Cardiac muscle cell (in vitro differentiated cells and primary cell): ENCODE data around the gene HMGCLL1. TPM values are rescaled to one million over a fixed set of nuclear protein-coding genes. Genes with fewer than 3 reads are reported as not detected.
A peak's percentile ranks its signal among the peaks of the same experiment; 100 is the strongest.

Source experiments
- DNase-seq, 2 donors: peaks; one replicate each; pipeline versions ENCODE4 v3.0.0 to v3.0.0-alpha.2; 2010 to 2017; ENCODE audit warnings: low read depth in 1 of 2, low spot score in 1 of 2
- H3K27ac ChIP-seq: fragments of 200-600 bp; sonication (generic); 2 replicates; pipeline ENCODE4 v1.5.1; 2016
- H3K27me3 ChIP-seq: fragments of 200-600 bp; sonication (generic); 2 replicates; pipeline ENCODE4 v1.6.0; 2016; ENCODE audit warnings: control low read depth
- H3K36me3 ChIP-seq: fragments of 200-600 bp; sonication (generic); 2 replicates; pipeline ENCODE4 v1.5.1; 2016; ENCODE audit warnings: control low read depth
- H3K4me1 ChIP-seq: fragments of 200-600 bp; sonication (generic); 2 replicates; pipeline ENCODE4 v1.8.1; 2017; ENCODE audit warnings: low read depth, mild to moderate bottlenecking, mixed run types
- H3K4me3 ChIP-seq: fragments of 200-600 bp; sonication (generic); 2 replicates; pipeline ENCODE4 v1.5.1; 2016; ENCODE audit warnings: mild to moderate bottlenecking
- H3K9me3 ChIP-seq: fragments of 200-600 bp; sonication (generic); 2 replicates; pipeline ENCODE4 v1.5.1; 2017; ENCODE audit warnings: low read depth, mild to moderate bottlenecking, control low read depth
- CTCF ChIP-seq: IDR thresholded peaks from 2 replicates; pipeline ENCODE4 v1.5.1; 2012; ENCODE audit warnings: low read depth, mild to moderate bottlenecking, low read length
- polyA plus RNA-seq: library from polyadenylated mRNA; unstranded; fragments of >200 nt; fragmentation: Nextera tagmentation; extraction: Ambion mirVana; gene quantifications from 2 replicates; pipeline ENCODE4 v1.2.1, GENCODE V29; 2016
- total RNA-seq: library from RNA; depleted of rRNA; stranded (reverse); fragments of >200 nt; gene quantifications from 2 replicates; pipeline ENCODE4 v1.2.3, GENCODE V29; 2016

HMGCLL1 gene
- total and polyA plus RNA-seq, 2 experiments from 2014 or later, result 13.6 to 34.0 TPM

DNA sequence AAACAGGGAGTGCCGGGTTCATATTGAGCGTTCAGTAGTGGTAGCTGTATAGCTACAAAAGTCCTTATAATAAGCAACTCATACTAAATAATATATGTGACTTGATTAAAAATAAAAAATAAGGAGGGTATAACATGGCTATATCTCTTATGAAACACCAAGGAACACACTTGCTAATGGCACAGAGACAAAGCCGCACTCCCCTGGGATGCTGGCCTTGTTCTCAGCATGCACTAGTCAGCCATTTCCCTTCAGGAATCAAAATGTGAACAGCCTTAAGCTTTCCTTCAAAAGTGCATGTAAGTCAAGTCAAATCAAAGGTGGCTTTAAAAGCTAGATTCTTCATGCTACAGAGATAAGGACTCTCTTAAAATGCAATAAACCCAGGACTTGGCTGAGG lies 9.4 kb downstream of the HMGCLL1 start:
- Histone ChIP-seq H3K4me1 (peaks cover 32% of the 10 kb centered on the region), H3K9me3 (no peaks in the 10 kb centered on the region), H3K36me3 (no peaks in the 10 kb centered on the region), H3K4me3 (no peak overlapping the region), H3K27ac (peak overlapping the region; percentile 89), H3K27me3 (no peaks in the 10 kb centered on the region)
- DNase-seq, result no peak
- TF ChIP-seq CTCF, result no peak

GRCh38 chr6:55568808-55569439 lies 10.1 kb downstream of the HMGCLL1 start:
- Histone ChIP-seq H3K36me3 (no peaks in the 10 kb centered on the region), H3K27ac (peak overlapping the region; percentile 89), H3K9me3 (no peaks in the 10 kb centered on the region), H3K27me3 (no peaks in the 10 kb centered on the region), H3K4me1 (peaks cover 32% of the 10 kb centered on the region), H3K4me3 (no peak overlapping the region)
- DNase-seq, result peak in 1 of 2 donors; percentile 18
- TF ChIP-seq CTCF, result no peak

DNA sequence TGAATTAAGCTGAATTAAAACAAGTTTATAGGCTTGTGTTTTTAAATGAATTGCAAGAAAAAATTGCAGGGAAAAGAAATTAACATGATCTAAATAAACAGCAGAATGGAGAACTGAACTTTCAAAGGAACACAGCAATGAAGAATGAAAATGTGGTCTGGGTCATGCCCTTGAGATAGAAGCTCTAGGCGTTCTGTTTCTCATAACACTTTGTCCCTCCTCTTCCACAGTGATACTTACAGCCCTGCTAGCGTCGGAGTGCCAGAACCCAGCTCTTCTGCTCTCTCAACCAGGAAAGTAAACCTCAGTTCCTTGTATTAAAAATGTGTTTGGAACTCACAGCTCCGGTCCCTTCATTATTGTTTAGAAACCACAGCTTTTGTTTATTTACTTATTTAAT lies 11.4 kb downstream of the HMGCLL1 start:
- no peaks in the 10 kb centered on the region for H3K27me3 ChIP-seq
- peak in 1 of 2 donors; percentile 61 for DNase-seq
- no peak overlapping the region for H3K4me3 ChIP-seq
- H3K36me3 ChIP-seq, result no peaks in the 10 kb centered on the region
- no peak for TF ChIP-seq CTCF
- peaks cover 32% of the 10 kb centered on the region for H3K4me1 ChIP-seq
- peak overlapping the region; percentile 89 for H3K27ac ChIP-seq
- no peaks in the 10 kb centered on the region for H3K9me3 ChIP-seq

- DNase-seq, result no peak
- no peaks in the 10 kb centered on the region for H3K9me3 ChIP-seq
- H3K4me3 ChIP-seq, result no peak overlapping the region
- H3K4me1 ChIP-seq, result peaks cover 32% of the 10 kb centered on the region
- no peaks in the 10 kb centered on the region for H3K27me3 ChIP-seq
- no peak for TF ChIP-seq CTCF
- no peak overlapping the region for H3K27ac ChIP-seq
- H3K36me3 ChIP-seq, result no peaks in the 10 kb centered on the region
These were observed 12.8 kb downstream of the HMGCLL1 start for GRCh38 chr6:55566036-55566710.

DNA sequence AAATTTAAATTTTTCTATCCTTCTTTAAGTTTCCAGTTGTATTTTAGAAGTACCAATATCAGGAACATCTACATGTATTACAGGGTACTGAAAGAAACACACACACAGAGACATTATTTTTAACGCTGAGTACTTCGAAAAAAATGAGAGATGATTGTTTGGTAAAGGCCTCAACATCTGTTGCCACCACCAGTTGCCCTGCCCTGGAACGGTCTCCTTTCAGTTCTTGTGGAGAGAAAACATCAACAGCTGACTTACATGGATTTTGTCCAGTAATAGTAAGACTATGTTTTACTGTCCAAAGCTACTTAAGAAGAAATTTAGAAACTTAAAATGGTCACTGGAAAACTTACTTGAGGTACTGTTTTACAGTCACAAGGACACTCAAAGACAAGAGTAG lies 16.7 kb downstream of the HMGCLL1 start:
- no peaks in the 10 kb centered on the region for H3K9me3 ChIP-seq
- DNase-seq, result no peak
- H3K4me1 ChIP-seq, result peaks cover 25% of the 10 kb centered on the region
- H3K36me3 ChIP-seq, result no peaks in the 10 kb centered on the region
- no peak for TF ChIP-seq CTCF
- H3K4me3 ChIP-seq, result no peak overlapping the region
- no peaks in the 10 kb centered on the region for H3K27me3 ChIP-seq
- no peak overlapping the region for H3K27ac ChIP-seq
